ENCODE data around the gene HRH3.

HRH3 gene

GRCh38 chr20:62193079-62194025 is 26.7 kb downstream of the HRH3 start:
- Histone ChIP-seq H3K4me1 (ENCODE audit: control insufficient read depth in 1 of 2, insufficient read depth in 1 of 2, low read depth in 1 of 2, low read length in 1 of 2) (peaks cover 6 to 8% of the 10 kb centered on the region in 2 experiments), H3K27me3 (no peaks in the 10 kb centered on the region), H3K36me3 (peaks cover 50% of the 10 kb centered on the region), H3K9me3 (no peaks in the 10 kb centered on the region), H3K27ac (peak overlapping the region; percentile 14), H3K4me3 (ENCODE audit: low read depth in 1 of 2, low read length in 1 of 2) (no peak overlapping the region)
- no peak for TF ChIP-seq CTCF (IDR thresholded peaks at IDR 0.05)

GRCh38 chr20:62192635-62193034 is 27.4 kb downstream of the HRH3 start:
- H3K27ac ChIP-seq, result peak overlapping the region; percentile 14
- H3K4me1 ChIP-seq (ENCODE audit: control insufficient read depth in 1 of 2, insufficient read depth in 1 of 2, low read depth in 1 of 2, low read length in 1 of 2), result peaks cover 12 to 15% of the 10 kb centered on the region in 2 experiments
- no peak for TF ChIP-seq CTCF (IDR thresholded peaks at IDR 0.05)
- H3K36me3 ChIP-seq, result peaks cover 43% of the 10 kb centered on the region
- no peak overlapping the region for H3K4me3 ChIP-seq (ENCODE audit: low read depth in 1 of 2, low read length in 1 of 2)
- no peaks in the 10 kb centered on the region for H3K9me3 ChIP-seq
- no peaks in the 10 kb centered on the region for H3K27me3 ChIP-seq

- Histone ChIP-seq H3K4me1 (ENCODE audit: control insufficient read depth in 1 of 2, insufficient read depth in 1 of 2, low read depth in 1 of 2, low read length in 1 of 2) (peaks cover 19 to 21% of the 10 kb centered on the region in 2 experiments), H3K27ac (peak overlapping the region; percentile 3), H3K9me3 (no peaks in the 10 kb centered on the region), H3K4me3 (ENCODE audit: low read depth in 1 of 2, low read length in 1 of 2) (no peak overlapping the region), H3K27me3 (no peaks in the 10 kb centered on the region), H3K36me3 (peaks cover 36% of the 10 kb centered on the region)
- no peak for TF ChIP-seq CTCF (IDR thresholded peaks at IDR 0.05)
Observed at GRCh38 chr20:62191781-62192559, 28.1 kb downstream of the HRH3 start.

GRCh38 chr20:62190639-62191411 is 29.3 kb downstream of the HRH3 start:
- TF ChIP-seq CTCF (IDR thresholded peaks at IDR 0.05), result no peak
- Histone ChIP-seq H3K4me3 (ENCODE audit: low read depth in 1 of 2, low read length in 1 of 2) (no peak overlapping the region), H3K4me1 (ENCODE audit: control insufficient read depth in 1 of 2, insufficient read depth in 1 of 2, low read depth in 1 of 2, low read length in 1 of 2) (peaks cover 30 to 33% of the 10 kb centered on the region in 2 experiments), H3K27ac (peak overlapping the region; percentile 3), H3K9me3 (no peaks in the 10 kb centered on the region), H3K27me3 (no peaks in the 10 kb centered on the region), H3K36me3 (peaks cover 26% of the 10 kb centered on the region)
